HPDE6-E6E7 (cell line): ENCODE results near the gene MYO3B.
A peak's percentile ranks its signal among the peaks of the same experiment; 100 is the strongest.

Experiments used
- DNase-seq: peaks from one replicate; pipeline ENCODE4 v3.0.0; 2011; ENCODE audit warnings: missing footprints; ENCODE audit errors: extremely low spot score

MYO3B gene

GRCh38 chr2:170177950-170178781, at the start of gene MYO3B:
MYO3B (plus strand) TSS chr2:170178147; CDS start chr2:170178288, 141 bp downstream.
- no peak for DNase-seq

DNA sequence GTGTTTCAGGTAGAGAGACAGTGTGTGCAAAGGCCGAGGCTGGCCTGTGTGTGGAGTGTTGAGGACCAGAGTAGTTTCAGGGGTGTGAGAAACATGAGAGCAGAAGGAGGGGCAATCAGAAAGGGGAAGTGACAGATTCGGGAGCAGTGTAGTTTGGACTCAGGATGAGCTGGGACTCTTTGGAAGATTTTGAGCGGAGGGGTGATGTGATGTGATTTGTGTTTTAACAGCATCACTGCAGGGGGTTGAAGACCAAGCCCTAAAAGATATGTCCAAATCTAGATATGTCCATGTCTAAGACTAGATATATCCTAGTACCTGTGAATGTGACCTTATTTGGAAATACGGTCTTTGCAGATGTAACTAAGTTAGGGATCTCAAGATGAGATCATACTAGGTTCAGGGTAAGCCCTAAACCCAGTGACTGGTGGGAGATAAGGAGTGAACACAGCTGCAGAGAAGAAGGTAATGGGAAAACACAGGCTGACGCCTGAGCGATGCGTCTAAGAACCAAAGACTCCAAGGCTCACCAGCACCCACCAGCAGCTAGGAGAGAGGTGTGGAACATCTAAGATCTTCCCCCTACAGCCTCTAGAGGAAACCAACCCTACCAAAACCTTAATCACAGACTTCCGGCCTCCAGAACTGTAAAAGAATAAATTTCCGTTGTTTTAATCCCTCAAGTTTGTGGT, 38.5 kb upstream of the MYO3B start:
- DNase-seq = no peak

DNA sequence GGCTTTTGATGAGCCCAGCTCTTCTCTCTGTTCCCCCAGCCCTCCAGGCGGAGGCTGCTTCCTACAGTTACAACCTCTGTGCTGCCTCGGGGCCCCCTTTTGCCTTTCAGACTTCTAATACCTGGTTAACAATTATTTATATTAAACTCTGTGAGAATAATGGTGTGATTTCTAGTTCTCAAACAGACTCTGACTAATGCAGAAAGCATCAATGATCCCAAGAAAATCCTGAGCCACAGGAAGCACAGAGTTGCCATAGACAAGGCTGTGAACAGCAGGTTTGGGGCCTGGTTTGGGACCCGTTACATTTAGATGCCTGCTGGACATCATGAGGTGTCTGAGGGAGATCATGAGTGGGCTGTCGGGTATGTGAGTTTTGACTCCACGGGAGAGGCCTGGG, 37.4 kb upstream of the MYO3B start:
- DNase-seq = no peak

DNA sequence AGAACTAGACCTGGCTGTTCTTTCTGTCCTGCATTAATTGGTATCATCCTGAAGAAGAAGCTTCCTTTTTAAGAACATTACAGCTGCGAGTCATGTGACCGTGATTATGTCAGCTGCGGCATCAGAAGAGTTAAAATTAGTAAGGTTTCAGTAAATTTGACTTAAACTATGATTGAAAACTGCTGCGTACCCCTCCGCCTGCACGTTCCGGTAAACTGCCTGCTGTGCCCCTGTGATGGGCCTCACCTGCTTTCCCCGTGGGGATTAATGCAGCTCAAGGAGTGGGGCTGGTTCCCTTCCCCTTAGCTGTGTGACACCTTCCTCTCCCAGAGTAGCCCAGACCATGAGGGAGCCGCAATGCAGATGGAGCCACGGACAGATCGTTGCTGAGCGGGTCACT, 36.1 kb upstream of the MYO3B start:
- no peak for DNase-seq

DNA sequence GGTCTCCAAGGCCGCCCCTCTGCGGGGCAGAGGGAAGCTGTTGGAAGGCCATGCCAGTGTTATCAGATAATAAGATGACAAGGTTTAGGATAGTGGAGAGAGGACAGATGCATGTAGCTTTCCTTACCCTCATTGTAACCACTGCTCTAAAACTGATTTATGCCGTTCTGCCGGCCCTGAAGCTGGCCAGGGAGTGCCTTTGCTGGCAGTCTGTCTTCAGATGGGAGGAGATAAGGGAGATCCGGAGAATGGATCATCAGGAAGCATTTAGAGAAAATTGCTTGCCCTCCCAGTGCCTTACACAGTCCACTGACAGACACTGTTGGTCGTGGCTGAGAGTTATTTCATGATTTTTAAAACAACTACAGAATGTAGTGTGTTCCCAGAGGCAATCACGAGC, 35.4 kb upstream of the MYO3B start:
- DNase-seq = no peak

GRCh38 chr2:170143045-170143717, 34.8 kb upstream of the MYO3B start:
- no peak for DNase-seq

DNA sequence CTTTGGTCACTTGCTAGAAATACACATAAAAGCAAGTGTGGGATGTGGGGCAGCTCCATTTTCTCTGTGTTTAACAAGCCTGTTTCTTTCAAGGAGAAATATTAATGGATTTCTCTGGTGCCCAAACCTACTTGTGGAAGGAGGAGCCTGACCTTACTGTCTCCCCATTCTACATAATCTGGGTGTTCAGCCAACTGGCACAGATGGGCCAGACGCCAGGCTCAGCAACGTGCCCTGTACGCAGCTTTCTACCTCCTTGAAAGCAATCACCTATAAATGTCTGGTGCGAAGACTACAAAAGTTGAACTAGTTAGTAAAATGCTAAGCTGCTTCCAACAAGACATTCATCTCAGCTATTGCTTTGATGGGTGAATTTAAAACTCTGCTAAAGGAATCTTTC, 33.2 kb upstream of the MYO3B start:
- no peak for DNase-seq

DNA sequence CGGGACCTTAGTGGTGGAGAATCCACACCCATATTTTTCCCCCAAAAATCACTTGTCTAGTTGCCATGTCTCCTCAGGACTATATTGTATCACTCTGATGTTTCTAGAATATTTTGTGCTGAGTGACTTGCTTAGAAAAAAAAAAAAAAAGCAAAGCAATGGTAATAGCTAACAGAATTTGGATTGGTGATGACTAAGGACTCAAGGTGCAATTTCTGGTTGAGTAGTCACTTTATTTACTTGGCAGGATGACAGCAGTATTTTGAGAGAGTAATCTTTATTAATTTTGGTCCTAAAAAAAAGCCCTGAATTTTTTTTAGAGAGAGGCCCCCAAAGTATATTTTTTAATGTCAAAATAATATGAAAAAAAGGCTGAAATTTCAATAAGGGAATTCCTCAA, 32.8 kb upstream of the MYO3B start:
- DNase-seq = no peak

DNA sequence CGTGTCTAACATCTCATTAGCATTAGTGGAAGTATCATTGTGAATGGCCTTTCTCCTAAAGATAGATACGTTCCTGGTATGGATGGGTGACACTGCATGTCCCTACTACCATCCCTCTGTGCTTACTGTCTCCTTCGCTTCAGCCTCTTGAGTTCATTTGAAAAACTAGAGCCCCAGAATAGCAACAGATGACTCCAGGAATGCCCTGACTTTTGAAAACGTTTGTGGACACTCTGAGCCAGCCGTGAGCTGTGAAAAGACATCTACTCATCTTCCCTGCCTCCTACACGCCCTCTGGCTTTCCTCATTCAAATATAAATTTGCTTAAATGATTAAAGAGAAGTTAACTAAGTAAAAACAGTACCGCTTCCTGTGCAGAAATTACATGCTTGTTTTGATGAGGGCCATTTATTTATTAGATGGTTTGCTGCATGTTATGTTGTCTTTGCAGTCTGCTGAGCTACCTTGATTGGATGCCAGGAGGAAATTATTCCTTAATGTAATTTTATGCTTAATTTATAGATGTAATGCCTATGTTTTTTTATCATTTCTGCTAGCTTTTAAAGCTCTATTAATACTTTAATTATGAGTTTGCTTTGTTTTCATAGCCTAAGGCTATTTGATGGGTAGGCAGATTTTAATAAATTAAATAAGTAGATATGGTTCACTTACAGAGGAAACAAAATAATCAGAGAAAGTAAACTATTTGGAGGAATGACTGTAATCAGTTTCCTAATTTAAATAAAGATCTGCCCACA, 32.1 kb upstream of the MYO3B start:
- no peak for DNase-seq

GRCh38 chr2:170146784-170147183, 31.2 kb upstream of the MYO3B start:
- DNase-seq = no peak

DNA sequence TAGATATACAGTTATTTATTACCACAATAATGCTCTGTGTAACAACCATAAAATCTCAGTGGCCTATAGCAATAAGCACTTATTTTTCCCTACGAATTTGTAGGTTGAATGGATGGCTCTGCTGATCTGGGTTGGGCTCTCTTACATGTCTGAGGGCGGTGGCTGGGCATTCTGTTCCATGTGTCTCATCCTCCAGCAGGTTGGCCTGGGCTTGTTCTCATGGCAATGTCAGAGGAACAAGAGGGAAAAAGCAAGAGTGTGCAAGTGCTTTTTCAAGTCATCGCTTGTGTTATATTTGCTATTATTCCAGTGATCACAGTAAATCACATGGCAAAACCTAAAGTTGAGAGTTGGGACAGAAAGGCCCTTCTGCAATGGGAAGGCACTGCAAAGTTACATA, 30.4 kb upstream of the MYO3B start:
- DNase-seq = no peak

GRCh38 chr2:170148161-170148560, 29.8 kb upstream of the MYO3B start:
- no peak for DNase-seq

DNA sequence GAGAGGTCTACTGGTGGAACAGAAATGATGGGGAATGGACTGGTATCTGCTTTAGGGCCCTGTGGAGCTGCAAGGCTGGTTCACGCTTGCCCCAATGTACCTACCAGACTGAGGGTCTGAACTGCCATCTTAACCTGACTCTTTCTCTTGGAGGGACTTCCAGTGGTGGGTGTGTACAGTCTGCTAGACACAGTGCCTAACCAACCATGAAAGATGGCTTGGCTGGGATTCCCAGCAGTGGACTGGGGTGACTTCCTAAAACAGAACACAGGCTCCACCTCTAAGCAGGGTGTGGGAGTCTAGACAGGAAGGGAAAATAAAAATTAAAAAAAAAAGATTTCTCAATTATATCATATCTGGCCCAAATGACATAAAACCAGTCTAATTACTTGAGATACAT, 25.5 kb upstream of the MYO3B start:
- DNase-seq = no peak

DNA sequence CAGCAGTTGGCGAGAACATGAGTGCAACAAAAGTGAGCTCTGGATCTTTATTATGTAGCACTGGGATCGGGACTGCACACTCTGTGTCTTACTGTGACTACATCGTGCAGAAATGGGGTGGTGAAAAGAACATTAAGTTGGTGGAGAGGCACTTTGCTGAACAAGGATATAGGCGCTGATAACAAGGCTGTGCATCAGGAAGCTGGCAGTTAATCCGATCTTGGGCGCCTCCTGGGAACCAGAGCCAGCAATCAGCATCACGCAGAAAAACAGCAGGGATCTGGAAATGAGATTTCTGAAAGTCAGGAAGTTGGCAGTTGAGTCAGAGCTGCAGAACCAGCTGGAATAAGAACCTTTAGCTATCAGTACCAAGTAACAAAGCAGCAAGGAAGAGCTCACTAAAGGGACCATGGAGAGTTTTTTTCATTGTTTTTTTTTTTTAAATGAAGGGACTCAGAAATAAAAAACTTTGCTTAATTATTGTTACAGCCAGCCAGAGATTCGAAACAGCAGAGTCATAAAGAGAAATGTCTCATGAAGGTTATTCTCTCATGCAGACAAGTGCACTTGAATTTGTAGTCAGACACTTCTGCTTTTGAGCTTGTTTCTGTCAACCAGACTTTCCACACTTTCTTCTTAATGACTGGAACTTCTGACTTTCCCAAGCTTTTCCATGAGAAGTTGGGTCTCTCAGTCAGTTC, 22.8 kb upstream of the MYO3B start:
- DNase-seq = no peak

DNA sequence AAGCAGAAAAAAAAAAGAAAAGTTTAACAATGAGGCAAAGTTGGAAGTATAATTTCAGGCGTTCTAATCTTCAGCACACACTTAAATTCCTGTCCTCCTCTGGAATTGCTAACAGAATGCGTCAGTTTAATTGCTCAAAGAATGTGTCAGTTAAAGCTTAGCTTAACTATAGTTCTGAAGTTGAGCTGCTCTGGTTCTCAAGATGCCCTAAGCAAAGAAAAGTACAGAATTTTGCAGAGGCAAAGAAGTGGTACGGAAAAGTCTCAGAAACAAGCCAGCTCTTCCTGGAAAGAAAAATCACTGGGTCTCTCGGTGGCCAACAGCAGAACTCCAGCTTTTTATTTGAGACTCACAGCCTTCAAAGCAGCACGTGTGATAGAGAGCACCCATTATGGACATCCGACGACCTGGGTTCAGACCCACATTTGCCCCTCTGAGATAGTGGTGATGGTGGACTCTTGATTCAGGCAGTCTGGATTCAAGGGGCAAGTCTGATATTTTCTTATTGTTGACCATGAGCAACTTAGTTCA, 22.2 kb upstream of the MYO3B start:
- no peak for DNase-seq

GRCh38 chr2:170156592-170156991, 21.4 kb upstream of the MYO3B start:
- no peak for DNase-seq

GRCh38 chr2:170157025-170157684, 20.8 kb upstream of the MYO3B start:
- no peak for DNase-seq

GRCh38 chr2:170159060-170159459, 18.9 kb upstream of the MYO3B start:
- DNase-seq = no peak

- no peak for DNase-seq
Observed at GRCh38 chr2:170161516-170162270, 16.3 kb upstream of the MYO3B start.

DNA sequence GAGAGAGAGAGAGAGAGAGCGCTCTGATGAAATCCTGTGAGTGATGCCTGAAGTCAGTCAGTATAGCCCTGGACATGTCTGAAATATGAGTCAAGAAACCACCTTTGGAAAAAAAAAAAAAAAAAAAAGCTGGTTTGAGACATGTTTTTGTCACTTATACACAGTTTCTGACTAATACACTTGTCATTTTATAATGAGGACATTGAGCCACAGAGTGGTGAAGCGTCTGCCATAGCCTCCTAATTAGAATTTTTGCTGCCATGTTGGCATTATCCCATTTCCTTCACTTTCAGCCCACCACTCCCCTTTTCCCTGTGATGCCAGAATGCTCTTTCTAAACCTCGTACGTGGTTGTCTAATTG, 15.7 kb upstream of the MYO3B start:
- peak; percentile 66 for DNase-seq
